ENCODE results near the gene CCR5. TPM values are rescaled to one million over a fixed set of nuclear protein-coding genes. Genes with fewer than 3 reads are reported as not detected.
"Not testable (repeated sequence)": the region's sequence is repeated elsewhere in the genome, so short reads cannot be mapped to it uniquely, and the experiment has no call there.

Gene CCR5
- total RNA-seq = not detected in 2 replicates
- long read RNA-seq = 0 reads

GRCh38 chr3:46370839-46371518, at the start of gene CCR5:
Gene CCR5 (plus strand): TSS chr3:46370946. CDS start chr3:46372903, 1,957 bp downstream.
- DNase-seq (ENCODE audit: low spot score, unreplicated experiment) = no peak
- Mint-ChIP-seq H3K4me3 (ENCODE audit: low read depth) (no peak within 1 kb of the TSS), H3K4me1 (ENCODE audit: low read depth) (no peaks in the 10 kb centered on the region), H3K9me3 (ENCODE audit: low read depth) (no peaks in the 10 kb centered on the region), H3K27me3 (peaks cover 43% of the 10 kb centered on the region), H3K36me3 (ENCODE audit: insufficient read depth) (no peaks in the 10 kb centered on the region), H3K27ac (no peak within 1 kb of the TSS)
- TF ChIP-seq CTCF (IDR thresholded peaks at IDR 0.05; ENCODE audit: unreplicated experiment) = no peak

GRCh38 chr3:46321461-46322104, 49.2 kb upstream of the CCR5 start:
- H3K4me1 Mint-ChIP-seq (ENCODE audit: low read depth) = no peaks in the 10 kb centered on the region
- no peak for DNase-seq (ENCODE audit: low spot score, unreplicated experiment)
- peaks cover 45% of the 10 kb centered on the region for H3K27me3 Mint-ChIP-seq
- H3K27ac Mint-ChIP-seq = no peak overlapping the region
- peaks cover 7% of the 10 kb centered on the region for H3K9me3 Mint-ChIP-seq (ENCODE audit: low read depth)
- no peak for TF ChIP-seq CTCF (IDR thresholded peaks at IDR 0.05; ENCODE audit: unreplicated experiment)
- H3K4me3 Mint-ChIP-seq (ENCODE audit: low read depth) = no peak overlapping the region
- H3K36me3 Mint-ChIP-seq (ENCODE audit: insufficient read depth) = no peaks in the 10 kb centered on the region

DNA sequence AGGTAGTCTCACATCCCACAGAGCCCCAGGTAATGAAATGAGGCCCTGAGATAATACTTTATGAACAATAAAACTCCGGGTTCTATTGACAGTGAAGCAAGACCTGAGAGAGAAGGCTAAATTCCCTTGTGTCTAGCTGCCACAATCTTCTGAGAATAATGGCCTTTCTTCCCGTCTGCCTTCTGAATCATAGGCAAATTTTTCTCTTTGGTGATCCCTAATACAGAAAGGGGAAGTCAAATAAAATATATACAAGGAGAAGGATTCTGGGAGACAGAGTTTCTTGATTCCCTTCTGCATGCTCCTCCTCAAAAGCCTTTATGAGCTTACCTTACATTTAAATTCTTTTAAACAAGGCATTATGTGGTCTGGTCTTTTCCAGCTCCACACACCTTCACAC, 46.7 kb upstream of the CCR5 start:
- Mint-ChIP-seq H3K9me3 (ENCODE audit: low read depth) (peaks cover 4% of the 10 kb centered on the region), H3K27me3 (peaks cover 27% of the 10 kb centered on the region), H3K36me3 (ENCODE audit: insufficient read depth) (no peaks in the 10 kb centered on the region), H3K4me1 (ENCODE audit: low read depth) (no peaks in the 10 kb centered on the region), H3K27ac (no peak overlapping the region), H3K4me3 (ENCODE audit: low read depth) (no peak overlapping the region)
- TF ChIP-seq CTCF (IDR thresholded peaks at IDR 0.05; ENCODE audit: unreplicated experiment) = no peak
- DNase-seq (ENCODE audit: low spot score, unreplicated experiment) = no peak

DNA sequence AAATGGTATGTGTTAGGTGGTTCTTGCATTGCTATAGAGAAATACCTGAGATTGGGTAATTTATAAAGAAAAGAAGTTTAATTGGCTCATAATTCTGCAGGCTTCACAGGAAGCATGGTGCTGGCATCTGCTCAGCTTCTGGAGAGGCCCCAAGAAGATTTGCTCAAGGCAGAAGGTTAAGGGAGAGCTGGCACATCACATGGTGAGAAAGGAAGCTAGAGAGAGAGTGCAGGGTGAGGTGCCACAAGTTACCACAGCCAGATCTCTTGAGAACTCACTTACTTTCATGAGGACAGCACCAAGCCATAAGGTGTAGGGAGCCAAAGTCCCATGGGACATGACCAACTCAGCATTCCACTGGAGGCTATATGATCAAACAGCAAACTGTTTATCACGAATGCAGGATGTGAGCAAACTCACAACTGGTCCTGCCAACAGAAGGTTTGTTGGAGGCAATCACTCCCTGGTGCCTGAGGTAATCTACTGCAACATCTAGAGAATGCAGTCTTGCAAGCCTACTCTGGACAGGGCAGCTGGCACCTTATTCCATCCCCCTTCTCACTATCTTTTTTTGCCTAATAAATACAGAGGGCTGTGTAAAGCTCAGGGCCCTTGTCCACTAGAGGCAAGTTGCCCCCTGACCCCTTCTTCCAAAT, 45.0 kb upstream of the CCR5 start:
- Mint-ChIP-seq H3K9me3 (ENCODE audit: low read depth) (peaks cover 4% of the 10 kb centered on the region), H3K27me3 (peaks cover 24% of the 10 kb centered on the region), H3K4me3 (ENCODE audit: low read depth) (no peak overlapping the region), H3K4me1 (ENCODE audit: low read depth) (no peaks in the 10 kb centered on the region), H3K27ac (no peak overlapping the region), H3K36me3 (ENCODE audit: insufficient read depth) (no peaks in the 10 kb centered on the region)
- no peak for DNase-seq (ENCODE audit: low spot score, unreplicated experiment)
- no peak for TF ChIP-seq CTCF (IDR thresholded peaks at IDR 0.05; ENCODE audit: unreplicated experiment)

- not testable (repeated sequence) for H3K9me3 Mint-ChIP-seq (ENCODE audit: low read depth); H3K4me3 Mint-ChIP-seq (ENCODE audit: low read depth); H3K27me3 Mint-ChIP-seq; H3K27ac Mint-ChIP-seq; DNase-seq (ENCODE audit: low spot score, unreplicated experiment); H3K4me1 Mint-ChIP-seq (ENCODE audit: low read depth); H3K36me3 Mint-ChIP-seq (ENCODE audit: insufficient read depth)
Observed at GRCh38 chr3:46330676-46331075, 40.1 kb upstream of the CCR5 start.

Measured in progenitor cell of endocrine pancreas (in vitro differentiated cells).